Measurements from ENCODE around the gene GLIS1.

- no peak for TF ChIP-seq EP300 (IDR thresholded peaks at IDR 0.05)
- no peak for TF ChIP-seq CTCF (IDR thresholded peaks at IDR 0.05)
- TF ChIP-seq POLR2A (IDR thresholded peaks at IDR 0.05) = no peak
- no peak for TF ChIP-seq POLR2AphosphoS5 (IDR thresholded peaks at IDR 0.05)
These were observed 96.8 kb downstream of the GLIS1 start for GRCh38 chr1:53642215-53642555.

Data from stomach (tissue), 4 donors.